ENCODE measurements around the gene OCRL. TPM values are rescaled to one million over a fixed set of nuclear protein-coding genes. Genes with fewer than 3 reads are reported as not detected.

Gene OCRL
- total RNA-seq, 1 donor from 2014 or later: 41.8 TPM

DNA sequence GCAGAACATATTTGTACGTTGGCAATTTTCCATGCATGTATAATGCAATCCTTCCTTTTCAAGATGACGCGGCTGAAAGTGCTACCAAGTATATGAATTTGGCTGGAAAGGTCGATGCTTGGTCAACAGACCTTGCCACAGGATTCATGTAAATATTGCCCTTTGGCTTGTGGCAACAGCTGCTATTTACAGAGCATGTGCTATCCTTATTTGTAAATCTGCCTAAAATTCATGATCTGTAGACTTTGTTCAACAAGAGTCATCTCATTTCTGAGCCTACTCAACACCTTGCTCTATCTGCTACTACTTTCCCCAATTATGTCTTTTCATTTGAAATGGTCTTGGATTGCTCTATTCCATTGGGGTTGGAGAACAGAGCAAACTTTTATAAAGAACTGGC is 14.9 kb upstream of the OCRL start:
- no peak overlapping the region for H3K27ac Mint-ChIP-seq
- TF ChIP-seq CTCF (conservative IDR thresholded peaks at IDR 0.05): no peak
- no peaks in the 10 kb centered on the region for H3K36me3 Mint-ChIP-seq
- H3K9me3 Mint-ChIP-seq: peaks cover 4% of the 10 kb centered on the region
- H3K4me3 Mint-ChIP-seq: no peak overlapping the region
- peaks cover 9% of the 10 kb centered on the region for H3K4me1 Mint-ChIP-seq (ENCODE audit: unreplicated experiment)
- no peaks in the 10 kb centered on the region for H3K27me3 Mint-ChIP-seq
- no peak for DNase-seq (ENCODE audit: extremely low spot score, unreplicated experiment)

GRCh38 chrX:129525896-129526295 is 14.2 kb upstream of the OCRL start:
- no peak for TF ChIP-seq CTCF (conservative IDR thresholded peaks at IDR 0.05)
- Mint-ChIP-seq H3K9me3 (peaks cover 4% of the 10 kb centered on the region), H3K36me3 (no peaks in the 10 kb centered on the region), H3K4me3 (no peak overlapping the region), H3K27me3 (no peaks in the 10 kb centered on the region), H3K27ac (no peak overlapping the region), H3K4me1 (ENCODE audit: unreplicated experiment) (peaks cover 4% of the 10 kb centered on the region)
- no peak for DNase-seq (ENCODE audit: extremely low spot score, unreplicated experiment)

GRCh38 chrX:129529685-129530281 is 10.3 kb upstream of the OCRL start:
- no peaks in the 10 kb centered on the region for H3K36me3 Mint-ChIP-seq
- H3K27me3 Mint-ChIP-seq: no peaks in the 10 kb centered on the region
- H3K9me3 Mint-ChIP-seq: no peaks in the 10 kb centered on the region
- DNase-seq (ENCODE audit: extremely low spot score, unreplicated experiment): no peak
- no peak overlapping the region for H3K4me3 Mint-ChIP-seq
- TF ChIP-seq CTCF (conservative IDR thresholded peaks at IDR 0.05): no peak
- peaks cover 4% of the 10 kb centered on the region for H3K4me1 Mint-ChIP-seq (ENCODE audit: unreplicated experiment)
- H3K27ac Mint-ChIP-seq: no peak overlapping the region

- Mint-ChIP-seq H3K27ac (no peak overlapping the region), H3K9me3 (no peaks in the 10 kb centered on the region), H3K4me1 (ENCODE audit: unreplicated experiment) (peaks cover 4% of the 10 kb centered on the region), H3K36me3 (no peaks in the 10 kb centered on the region), H3K27me3 (no peaks in the 10 kb centered on the region), H3K4me3 (no peak overlapping the region)
- no peak for DNase-seq (ENCODE audit: extremely low spot score, unreplicated experiment)
- no peak for TF ChIP-seq CTCF (conservative IDR thresholded peaks at IDR 0.05)
Measured at GRCh38 chrX:129530410-129530809, 9.6 kb upstream of the OCRL start.

- no peaks in the 10 kb centered on the region for H3K36me3 Mint-ChIP-seq
- H3K27me3 Mint-ChIP-seq: no peaks in the 10 kb centered on the region
- no peak overlapping the region for H3K27ac Mint-ChIP-seq
- TF ChIP-seq CTCF (conservative IDR thresholded peaks at IDR 0.05): no peak
- H3K9me3 Mint-ChIP-seq: no peaks in the 10 kb centered on the region
- no peak overlapping the region for H3K4me3 Mint-ChIP-seq
- DNase-seq (ENCODE audit: extremely low spot score, unreplicated experiment): no peak
- H3K4me1 Mint-ChIP-seq (ENCODE audit: unreplicated experiment): peaks cover 4% of the 10 kb centered on the region
Measured at GRCh38 chrX:129531132-129531531, 8.9 kb upstream of the OCRL start.

Measured in type B pancreatic cell (in vitro differentiated cells).